ENCODE data around the gene C19orf25.

The C19orf25 gene

GRCh38 chr19:1466461-1467214 is 12.4 kb downstream of the C19orf25 start:
- DNase-seq (ENCODE audit: low spot score): no peak

GRCh38 chr19:1466018-1466460 is 13.0 kb downstream of the C19orf25 start:
- no peak for DNase-seq (ENCODE audit: low spot score)

GRCh38 chr19:1465191-1466016 is 13.6 kb downstream of the C19orf25 start:
- peak; percentile 36 for DNase-seq (ENCODE audit: low spot score)

GRCh38 chr19:1461862-1462261 is 17.2 kb downstream of the C19orf25 start:
- no peak for DNase-seq (ENCODE audit: low spot score)

GRCh38 chr19:1460033-1460995 is 18.7 kb downstream of the C19orf25 start:
- DNase-seq (ENCODE audit: low spot score): no peak

GRCh38 chr19:1459479-1459878 is 19.5 kb downstream of the C19orf25 start:
- DNase-seq (ENCODE audit: low spot score): no peak

- DNase-seq (ENCODE audit: low spot score): no peak
Observed at GRCh38 chr19:1457892-1458291, 21.1 kb downstream of the C19orf25 start.

- no peak for DNase-seq (ENCODE audit: low spot score)
Observed at GRCh38 chr19:1457031-1457739, 21.8 kb downstream of the C19orf25 start.

GRCh38 chr19:1456121-1456900 is 22.7 kb downstream of the C19orf25 start:
- no peak for DNase-seq (ENCODE audit: low spot score)

- DNase-seq (ENCODE audit: low spot score): peak; percentile 74
Observed at GRCh38 chr19:1455336-1456120, 23.5 kb downstream of the C19orf25 start.

- DNase-seq (ENCODE audit: low spot score): no peak
Observed at GRCh38 chr19:1455002-1455335, 24.0 kb downstream of the C19orf25 start.

- DNase-seq (ENCODE audit: low spot score): no peak
Observed at GRCh38 chr19:1453525-1454364, 25.3 kb downstream of the C19orf25 start.

GRCh38 chr19:1452802-1453524 is 26.1 kb downstream of the C19orf25 start:
- no peak for DNase-seq (ENCODE audit: low spot score)

- no peak for DNase-seq (ENCODE audit: low spot score)
Observed at GRCh38 chr19:1451916-1452801, 26.9 kb downstream of the C19orf25 start.

GRCh38 chr19:1450735-1451731 is 28.0 kb downstream of the C19orf25 start:
- DNase-seq (ENCODE audit: low spot score): no peak

Data from activated CD4-positive, alpha-beta T cell treated with anti-CD3 and anti-CD28 coated beads, Interleukin-2, Interleukin-4, amounts not matched to agents 100 ng/mL and 50 ng/mL, durations not matched to agents 16 hours and 8 hours (primary cell).